ENCODE measurements around the gene IL24. TPM values are rescaled to one million over a fixed set of nuclear protein-coding genes. Genes with fewer than 3 reads are reported as not detected.

Gene IL24
- total RNA-seq, 1 experiment from 2014 or later: 0.58 TPM

DNA sequence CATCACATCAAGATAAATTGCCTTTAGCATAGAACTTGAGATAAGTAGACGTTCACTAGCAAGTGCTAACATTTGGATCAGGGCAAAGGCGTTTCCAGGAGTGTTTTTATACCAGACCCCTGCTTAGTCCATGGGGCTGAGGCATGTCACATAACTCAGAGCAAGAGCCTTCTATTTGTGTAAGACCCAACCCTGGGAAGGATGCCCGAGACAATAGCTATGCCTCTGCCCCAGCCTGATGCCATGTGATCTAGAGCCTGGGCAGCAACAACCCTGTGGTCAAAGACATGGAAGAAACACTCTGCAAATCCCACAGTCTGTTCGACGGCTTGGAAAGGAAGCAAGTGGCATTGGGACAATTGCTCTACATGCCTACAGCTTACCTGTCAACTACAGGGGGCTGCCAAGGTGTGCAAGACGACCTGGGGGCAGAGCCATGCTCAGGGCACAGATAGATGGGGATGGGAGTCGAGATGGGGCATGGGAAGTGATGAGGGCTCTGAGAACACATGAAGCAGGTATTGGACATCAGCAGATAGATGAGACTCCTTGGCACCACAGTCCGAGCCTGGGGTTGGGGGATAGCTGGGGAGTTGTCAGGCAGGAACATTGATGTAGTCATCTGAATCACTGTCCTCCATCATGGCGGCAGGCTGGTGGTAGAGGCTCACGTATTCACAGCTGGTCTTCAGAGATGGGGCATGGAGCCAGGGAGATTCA, 7.3 kb downstream of the IL24 start:
- Mint-ChIP-seq H3K4me3 (ENCODE audit: unreplicated experiment) (no peak overlapping the region), H3K27ac (ENCODE audit: low read depth, unreplicated experiment) (peak overlapping the region; percentile 22), H3K36me3 (ENCODE audit: insufficient read depth, unreplicated experiment) (no peaks in the 10 kb centered on the region), H3K9me3 (ENCODE audit: unreplicated experiment) (no peaks in the 10 kb centered on the region), H3K27me3 (ENCODE audit: insufficient read depth, unreplicated experiment) (no peaks in the 10 kb centered on the region), H3K4me1 (ENCODE audit: insufficient read depth, unreplicated experiment) (peaks cover 44% of the 10 kb centered on the region)
- DNase-seq (ENCODE audit: unreplicated experiment): no peak
- CTCF ChIA-PET: interaction anchor here (0.6 to 6.1 kb wide), 11 partner anchors 8 to 195 kb away, joined by 3 to 89 read pairs (median 4); partner anchors contain the start of gene IL20
- POLR2A ChIA-PET: interaction anchor here (0.6 to 8.1 kb wide), 12 partner anchors 9 to 369 kb away, joined by 3 to 271 read pairs (median 4); partner anchors contain the start of genes DYRK3 and IL24
- no TSS peak for BruUV-seq (replicated peaks)
- intact Hi-C loops (cut with micrococcal nuclease): no loop called here
- TF ChIP-seq, protein P1, sequence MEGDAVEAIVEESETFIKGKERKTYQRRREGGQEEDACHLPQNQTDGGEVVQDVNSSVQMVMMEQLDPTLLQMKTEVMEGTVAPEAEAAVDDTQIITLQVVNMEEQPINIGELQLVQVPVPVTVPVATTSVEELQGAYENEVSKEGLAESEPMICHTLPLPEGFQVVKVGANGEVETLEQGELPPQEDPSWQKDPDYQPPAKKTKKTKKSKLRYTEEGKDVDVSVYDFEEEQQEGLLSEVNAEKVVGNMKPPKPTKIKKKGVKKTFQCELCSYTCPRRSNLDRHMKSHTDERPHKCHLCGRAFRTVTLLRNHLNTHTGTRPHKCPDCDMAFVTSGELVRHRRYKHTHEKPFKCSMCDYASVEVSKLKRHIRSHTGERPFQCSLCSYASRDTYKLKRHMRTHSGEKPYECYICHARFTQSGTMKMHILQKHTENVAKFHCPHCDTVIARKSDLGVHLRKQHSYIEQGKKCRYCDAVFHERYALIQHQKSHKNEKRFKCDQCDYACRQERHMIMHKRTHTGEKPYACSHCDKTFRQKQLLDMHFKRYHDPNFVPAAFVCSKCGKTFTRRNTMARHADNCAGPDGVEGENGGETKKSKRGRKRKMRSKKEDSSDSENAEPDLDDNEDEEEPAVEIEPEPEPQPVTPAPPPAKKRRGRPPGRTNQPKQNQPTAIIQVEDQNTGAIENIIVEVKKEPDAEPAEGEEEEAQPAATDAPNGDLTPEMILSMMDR (IDR thresholded peaks at IDR 0.05; ENCODE audit: unreplicated experiment): no peak

GRCh38 chr1:206905295-206906164, 8.3 kb downstream of the IL24 start:
- intact Hi-C loops (cut with micrococcal nuclease): no loop called here
- DNase-seq (ENCODE audit: unreplicated experiment): peak; percentile 97
- BruUV-seq (replicated peaks): no TSS peak
- H3K9me3 Mint-ChIP-seq (ENCODE audit: unreplicated experiment): no peaks in the 10 kb centered on the region
- H3K27me3 Mint-ChIP-seq (ENCODE audit: insufficient read depth, unreplicated experiment): no peaks in the 10 kb centered on the region
- ChIA-PET POLR2A (interaction anchor here (0.6 to 8.1 kb wide), 15 partner anchors 10 to 370 kb away, joined by 3 to 271 read pairs (median 4); partner anchors contain the start of genes DYRK3 and IL24), CTCF (interaction anchor here (0.6 to 6.1 kb wide), 21 partner anchors 9 to 196 kb away, joined by 3 to 89 read pairs (median 4); partner anchors contain the start of gene IL20)
- H3K27ac Mint-ChIP-seq (ENCODE audit: low read depth, unreplicated experiment): peak overlapping the region; percentile 22
- H3K4me3 Mint-ChIP-seq (ENCODE audit: unreplicated experiment): no peak overlapping the region
- no peaks in the 10 kb centered on the region for H3K36me3 Mint-ChIP-seq (ENCODE audit: insufficient read depth, unreplicated experiment)
- peaks cover 51% of the 10 kb centered on the region for H3K4me1 Mint-ChIP-seq (ENCODE audit: insufficient read depth, unreplicated experiment)
- TF ChIP-seq, protein P1 (IDR thresholded peaks at IDR 0.05; ENCODE audit: unreplicated experiment): no peak

DNA sequence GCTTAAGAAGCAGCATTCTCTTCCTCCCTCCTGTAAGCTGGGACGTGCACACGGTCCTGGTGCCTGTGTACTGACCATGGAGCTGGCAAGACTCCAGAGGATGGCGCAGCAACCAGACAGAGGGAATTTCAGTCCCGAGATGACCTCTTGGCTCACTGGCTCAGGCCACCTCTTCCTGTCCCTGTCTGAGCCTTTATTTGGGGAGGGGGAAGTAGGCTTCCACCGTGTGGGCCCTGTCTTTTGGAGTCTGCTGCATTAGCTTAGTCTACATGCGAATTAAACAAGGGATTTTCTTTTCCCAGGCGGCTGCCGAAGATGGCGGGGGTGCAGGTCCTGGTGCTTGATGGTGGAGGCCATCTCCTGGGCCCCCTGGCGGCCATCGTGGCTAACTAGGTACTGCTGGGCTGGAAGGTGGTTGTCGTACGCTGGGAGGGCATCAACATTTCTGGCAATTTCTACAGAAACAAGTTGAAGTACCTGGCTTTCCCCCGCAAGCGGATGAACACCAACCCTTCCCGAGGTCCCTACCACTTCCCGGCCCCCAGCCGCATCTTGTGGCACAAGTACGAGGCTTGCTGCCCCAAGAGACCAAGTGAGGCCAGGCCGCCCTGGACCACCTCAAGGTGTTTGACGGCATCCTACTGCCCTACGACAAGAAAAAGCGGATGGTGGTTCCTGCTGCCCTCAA, 10.2 kb downstream of the IL24 start:
- DNase-seq (ENCODE audit: unreplicated experiment): peak; percentile 65
- no TSS peak for BruUV-seq (replicated peaks)
- intact Hi-C loops (cut with micrococcal nuclease): no loop called here
- Mint-ChIP-seq H3K4me3 (ENCODE audit: unreplicated experiment) (no peak overlapping the region), H3K9me3 (ENCODE audit: unreplicated experiment) (no peaks in the 10 kb centered on the region), H3K36me3 (ENCODE audit: insufficient read depth, unreplicated experiment) (no peaks in the 10 kb centered on the region), H3K27ac (ENCODE audit: low read depth, unreplicated experiment) (no peak overlapping the region), H3K27me3 (ENCODE audit: insufficient read depth, unreplicated experiment) (peaks cover under 1% of the 10 kb centered on the region), H3K4me1 (ENCODE audit: insufficient read depth, unreplicated experiment) (peaks cover 60% of the 10 kb centered on the region)
- CTCF ChIA-PET: interaction anchor here (0.7 to 6.1 kb wide), 16 partner anchors 8 to 298 kb away, joined by 3 to 89 read pairs (median 13); partner anchors contain the start of gene IL20
- POLR2A ChIA-PET: interaction anchor here (2.8 to 8.1 kb wide), 2 partner anchors 12 to 35 kb away, joined by 15 to 271 read pairs; partner anchors contain the start of gene IL24
- TF ChIP-seq, protein P1 (IDR thresholded peaks at IDR 0.05; ENCODE audit: unreplicated experiment): peak; percentile 40

Measured in MCF 10A (cell line).